GM19324 (cell line): ENCODE measurements around the gene C5.
"Not testable (repeated sequence)": the region's sequence is repeated elsewhere in the genome, so short reads cannot be mapped to it uniquely, and the experiment has no call there.

ENCODE experiments used
- ATAC-seq: cut with Tn5 transposase; IDR thresholded peaks from one replicate; pipeline ENCODE4 v1.9.1; 2021; ENCODE audit warnings: mild to moderate bottlenecking, moderate library complexity; ENCODE audit not compliant: unreplicated experiment, low FRiP score

The C5 gene

GRCh38 chr9:120983259-120983837 is 66.7 kb downstream of the C5 start:
- no peak for ATAC-seq

DNA sequence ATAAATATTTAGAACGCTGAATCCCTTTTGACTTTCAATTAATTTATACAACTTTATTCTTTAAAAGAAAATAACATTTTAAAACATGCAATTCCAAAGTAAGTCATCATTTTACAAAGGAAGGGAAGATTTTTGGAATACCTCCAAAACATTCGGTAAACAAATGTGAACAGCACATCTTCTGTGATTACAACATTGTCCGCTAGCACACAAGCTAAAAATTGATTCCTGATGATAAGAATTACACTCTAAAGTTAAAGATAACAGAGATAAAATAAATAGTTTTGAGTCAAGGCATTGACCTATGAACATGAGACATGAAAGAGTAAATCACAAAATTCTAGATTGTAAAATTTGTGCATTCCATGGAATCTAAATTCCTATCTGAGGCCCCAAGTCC is 67.2 kb downstream of the C5 start:
- no peak for ATAC-seq

GRCh38 chr9:120980951-120981350 is 69.1 kb downstream of the C5 start:
- ATAC-seq: no peak

GRCh38 chr9:120979797-120980196 is 70.3 kb downstream of the C5 start:
- no peak for ATAC-seq

DNA sequence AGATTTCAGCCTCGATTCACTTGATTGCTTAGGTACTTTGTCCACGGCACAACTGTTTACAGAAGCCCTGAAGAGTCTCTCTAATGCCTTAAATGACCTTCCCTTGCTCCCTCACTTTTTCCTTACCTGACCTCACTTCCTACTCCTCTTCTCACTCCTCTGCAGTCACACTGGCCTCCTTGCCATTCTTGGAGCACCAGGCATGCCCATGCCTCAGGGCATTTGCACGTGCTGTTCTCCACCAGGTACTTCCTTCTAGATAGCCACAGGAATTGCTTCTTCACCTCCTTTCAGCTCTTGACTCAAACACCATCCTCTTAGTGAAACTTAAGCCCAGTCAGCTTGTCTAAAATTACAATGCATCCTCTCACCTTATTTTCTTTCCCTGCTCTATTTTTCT is 71.1 kb downstream of the C5 start:
- no peak for ATAC-seq

GRCh38 chr9:120977321-120977720 is 72.8 kb downstream of the C5 start:
- no peak for ATAC-seq

GRCh38 chr9:120974921-120975320 is 75.2 kb downstream of the C5 start:
- ATAC-seq: no peak

- no peak for ATAC-seq
These were observed 75.9 kb downstream of the C5 start for GRCh38 chr9:120974181-120974580.

DNA sequence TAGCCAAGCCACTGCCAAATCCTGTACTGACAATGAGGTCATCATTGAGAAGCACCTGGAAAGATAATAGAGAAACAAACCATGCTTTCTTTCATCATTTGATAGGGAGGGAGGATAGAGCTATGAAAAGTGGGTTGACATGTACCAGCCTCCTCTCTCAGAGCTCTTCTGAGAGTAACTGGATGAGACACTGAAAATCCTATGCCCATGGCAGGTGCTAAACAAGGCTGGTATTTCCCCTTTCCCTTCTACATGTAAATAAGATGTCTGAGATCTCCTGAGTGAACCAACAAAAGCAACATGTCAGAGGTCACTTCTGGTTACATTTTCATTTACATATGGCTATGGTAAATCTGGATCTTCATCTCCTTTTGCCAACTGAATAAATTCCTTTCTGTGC is 78.1 kb downstream of the C5 start:
- ATAC-seq: no peak

GRCh38 chr9:120971471-120971870 is 78.6 kb downstream of the C5 start:
- ATAC-seq: not testable (repeated sequence)

DNA sequence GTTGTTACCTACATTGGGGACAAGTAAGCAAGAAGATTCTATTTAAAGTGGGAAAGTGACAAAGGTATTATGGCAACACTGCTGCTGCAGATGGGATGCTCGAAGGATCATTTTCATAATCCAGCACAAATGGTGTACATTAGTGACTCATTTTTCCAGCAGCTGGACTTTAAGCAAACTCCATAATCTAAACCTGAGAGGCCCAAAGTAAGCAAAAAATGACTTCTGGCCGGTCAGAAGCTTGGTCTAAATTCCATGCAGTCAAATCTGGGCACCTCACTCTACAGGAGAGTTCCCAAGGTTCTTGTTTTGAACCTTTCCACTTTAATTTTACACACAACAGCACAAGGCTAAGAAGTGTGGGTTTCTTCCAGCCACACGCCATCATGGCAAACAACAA is 79.8 kb downstream of the C5 start:
- ATAC-seq: no peak

DNA sequence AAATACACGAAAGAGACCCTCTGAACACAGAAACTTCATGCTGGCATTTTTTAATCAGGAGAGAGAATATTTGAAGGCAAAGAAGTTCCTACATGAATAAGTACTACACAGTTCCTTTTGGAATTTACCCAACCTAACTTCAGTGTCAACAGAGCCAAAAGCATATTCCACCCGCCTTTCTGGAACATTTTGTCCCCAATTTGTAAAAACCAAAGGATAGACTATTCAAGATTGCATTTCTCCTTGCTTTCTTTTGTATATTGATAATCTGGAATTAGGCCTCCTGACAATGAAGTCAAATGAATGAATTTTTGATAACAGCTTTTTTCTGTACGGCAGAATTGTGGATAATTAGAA is 84.1 kb downstream of the C5 start:
- no peak for ATAC-seq

GRCh38 chr9:120965344-120966012 is 84.6 kb downstream of the C5 start:
- ATAC-seq: no peak

GRCh38 chr9:120961936-120962335 is 88.1 kb downstream of the C5 start:
- no peak for ATAC-seq

DNA sequence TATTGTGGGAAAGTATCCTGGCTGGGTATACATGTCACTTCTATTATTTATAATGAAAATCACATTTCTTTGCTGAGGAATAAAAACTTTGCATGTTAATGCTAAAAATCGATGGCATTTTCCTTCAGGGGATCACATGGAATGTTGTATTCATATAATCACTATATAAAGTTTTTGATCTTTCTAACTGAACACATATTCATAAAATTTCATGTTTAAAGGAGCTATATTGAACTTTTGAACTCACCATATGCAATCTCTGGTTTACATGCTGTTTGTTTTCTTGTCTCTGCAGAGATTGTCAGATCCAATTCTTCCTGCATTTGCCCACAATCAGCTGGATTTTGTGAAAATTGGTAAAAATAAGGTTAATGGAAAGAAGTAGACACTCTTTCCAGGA is 90.1 kb downstream of the C5 start:
- ATAC-seq: no peak

DNA sequence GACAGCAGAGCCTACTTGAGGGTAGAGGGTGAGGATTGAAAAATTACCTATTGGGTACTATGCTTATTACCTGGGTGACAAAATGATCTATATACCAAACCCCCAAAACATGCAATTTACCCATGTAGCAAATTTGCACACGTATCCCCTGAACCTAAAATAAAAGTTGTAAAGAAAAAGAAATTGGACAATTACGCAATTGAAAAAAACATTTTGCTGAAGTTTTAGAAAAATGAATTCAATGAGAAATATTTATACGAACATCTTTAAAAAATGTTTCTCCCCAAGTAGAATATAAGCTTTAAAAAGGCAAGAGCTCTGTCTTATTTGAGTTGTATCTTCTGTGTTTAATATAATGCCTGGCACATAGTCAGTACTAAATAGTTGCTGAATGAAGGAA is 93.2 kb downstream of the C5 start:
- no peak for ATAC-seq

- no peak for ATAC-seq
These were observed 98.0 kb downstream of the C5 start for GRCh38 chr9:120951960-120952618.

DNA sequence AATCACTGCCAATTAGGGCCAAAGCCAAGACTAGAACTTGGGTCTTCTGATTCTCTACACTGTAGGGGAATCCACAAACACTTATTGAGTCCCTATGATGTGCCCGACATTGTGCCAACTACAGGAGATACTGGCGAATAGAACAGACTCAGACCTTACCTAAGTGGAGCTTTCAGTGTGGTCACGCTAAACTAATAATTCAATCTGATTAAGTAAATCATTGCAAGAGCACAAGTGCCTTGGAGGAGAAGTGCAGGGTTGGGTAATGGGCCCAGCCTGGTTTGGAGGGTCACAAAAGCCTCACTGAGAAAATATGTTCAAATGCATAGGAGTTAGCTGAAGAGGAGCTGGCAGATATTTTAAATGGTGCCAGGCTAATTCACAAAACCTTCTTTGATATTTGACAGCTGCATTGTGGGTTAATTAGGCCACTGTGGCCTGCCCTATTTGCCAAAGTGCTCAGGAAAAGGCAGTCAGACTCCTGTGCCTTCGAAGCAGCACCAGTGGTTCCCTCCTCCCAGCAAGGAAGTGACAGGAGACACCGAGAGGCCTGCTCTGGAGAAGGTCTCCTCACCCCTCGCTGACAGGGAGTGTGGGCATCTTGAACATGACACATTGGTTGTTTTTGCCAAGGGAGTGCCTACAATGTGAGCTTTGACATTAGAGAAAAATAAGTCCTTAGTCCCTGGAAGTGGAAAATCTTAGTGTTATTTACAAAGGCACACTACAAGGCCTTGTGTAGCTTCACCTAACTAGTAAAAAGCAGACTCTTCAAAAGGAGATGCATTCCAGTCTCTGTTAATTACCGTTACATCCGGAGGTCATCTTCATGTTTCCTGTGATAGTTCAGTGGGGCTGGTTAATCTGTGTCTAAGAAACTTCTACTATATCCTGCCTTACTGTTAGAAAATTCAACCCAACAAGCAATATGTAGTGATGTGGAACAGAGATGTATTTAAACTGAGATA is 99.4 kb downstream of the C5 start:
- ATAC-seq: no peak

- no peak for ATAC-seq
These were observed 100.8 kb downstream of the C5 start for GRCh38 chr9:120949290-120949689.

DNA sequence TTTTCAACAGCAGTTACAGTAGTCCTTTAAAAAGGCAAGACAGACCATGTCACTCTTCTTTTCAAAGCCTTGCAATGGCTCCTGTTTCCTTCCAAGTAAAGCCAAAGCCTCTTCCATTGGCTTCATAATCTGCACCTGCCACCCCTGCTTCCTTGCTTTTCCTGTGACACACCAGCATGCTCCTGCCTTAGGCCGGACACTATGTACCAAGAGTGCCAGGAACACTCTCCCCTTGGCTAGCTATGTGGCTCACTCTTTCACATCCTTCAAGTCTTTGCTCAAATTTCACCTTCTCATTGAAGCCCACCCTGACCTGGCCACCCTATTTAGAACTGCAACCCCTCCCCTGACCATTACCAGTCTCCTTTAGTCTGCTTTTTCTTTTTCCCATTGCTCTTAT is 101.3 kb downstream of the C5 start:
- ATAC-seq: no peak

GRCh38 chr9:120947222-120947621 is 102.9 kb downstream of the C5 start:
- ATAC-seq: no peak
